Measurements from ENCODE around the gene GPR143. TPM values are rescaled to one million over a fixed set of nuclear protein-coding genes. Genes with fewer than 3 reads are reported as not detected.
"Not testable (repeated sequence)": the region's sequence is repeated elsewhere in the genome, so short reads cannot be mapped to it uniquely, and the experiment has no call there.

GPR143 gene
- total RNA-seq = under 1 TPM in 1 of 4 donors, not detected in 3; 0.21 TPM

- Histone ChIP-seq H3K36me3 (no peaks in the 10 kb centered on the region), H3K9me3 (no peaks in the 10 kb centered on the region), H3K27ac (no peak within 1 kb of the TSS), H3K4me3 (no peak within 1 kb of the TSS), H3K27me3 (peaks cover 0 to 24% of the 10 kb centered on the region in 2 donors), H3K4me1 (no peaks in the 10 kb centered on the region)
- 23 to 26% methylated on average over 11 to 16 of the region's 26 CpGs for WGBS, 2 donors
- DNase-seq (ENCODE audit: low spot score in 2 of 2) = no peak
- TF ChIP-seq CTCF (IDR thresholded peaks at IDR 0.05) (no peak), POLR2A (IDR thresholded peaks at IDR 0.05) (no peak), EP300 (IDR thresholded peaks at IDR 0.05) (no peak)
Observed at GRCh38 chrX:9765737-9766097, at the start of gene GPR143. Gene GPR143 (minus strand): TSS chrX:9765847. CDS start chrX:9765817, 30 bp downstream.

- H3K9me3 ChIP-seq; H3K27ac ChIP-seq; H3K4me1 ChIP-seq; DNase-seq (ENCODE audit: low spot score in 2 of 2); H3K4me3 ChIP-seq; H3K27me3 ChIP-seq; H3K36me3 ChIP-seq: not testable (repeated sequence)
- 98% methylated on average over 3 of the region's 3 CpGs; no CpG with 5 or more reads in 1 of the 2 donors for WGBS, 2 donors
Observed at GRCh38 chrX:9811086-9811485, 45.4 kb upstream of the GPR143 start.

GRCh38 chrX:9809876-9810275 is 44.2 kb upstream of the GPR143 start:
- not testable (repeated sequence) for H3K9me3 ChIP-seq; H3K27me3 ChIP-seq; DNase-seq (ENCODE audit: low spot score in 2 of 2); H3K27ac ChIP-seq; H3K4me1 ChIP-seq; H3K4me3 ChIP-seq; H3K36me3 ChIP-seq
- WGBS, 2 donors = 86 to 91% methylated on average over 5 of the region's 5 CpGs

DNA sequence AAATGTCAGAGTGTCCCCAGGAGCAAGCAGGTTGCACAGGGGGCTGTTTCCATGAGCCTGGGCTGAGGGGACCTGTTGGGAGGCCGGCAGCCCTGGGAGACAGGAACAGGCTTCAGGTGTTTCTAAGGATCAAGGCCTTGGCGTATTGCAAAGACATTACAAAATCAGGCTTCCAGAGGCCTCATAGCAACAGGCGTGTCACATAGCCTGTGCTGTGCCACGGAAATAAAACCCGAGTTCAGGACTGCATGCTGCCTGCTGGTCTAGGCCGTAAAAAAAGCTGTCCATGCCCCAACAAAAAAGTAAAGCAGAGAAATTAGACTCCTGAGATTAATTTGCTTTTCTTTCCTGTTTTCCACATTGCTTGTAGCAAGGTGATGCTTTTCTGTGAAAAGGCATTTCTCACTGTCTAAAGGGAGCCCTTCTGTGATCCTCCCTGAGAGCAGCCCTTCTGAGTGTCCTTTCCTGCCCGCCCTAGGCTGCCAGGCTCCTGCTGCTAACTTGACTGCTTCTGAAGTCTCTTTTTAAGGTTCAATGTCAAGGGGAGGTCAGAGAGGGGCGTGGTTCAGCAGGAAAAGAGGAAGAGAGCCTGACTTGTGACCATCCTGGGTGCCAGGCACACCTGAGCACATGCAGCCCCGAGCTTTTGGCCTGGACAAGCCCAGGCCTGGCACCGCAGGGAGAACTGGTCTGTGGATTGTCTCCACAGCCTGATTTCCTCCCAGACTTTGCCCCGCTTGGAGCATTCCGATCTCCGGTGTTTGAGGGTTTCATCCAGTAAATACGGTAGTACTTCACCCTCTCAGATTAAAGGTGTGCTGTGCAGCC is 41.9 kb upstream of the GPR143 start:
- TF ChIP-seq POLR2A (IDR thresholded peaks at IDR 0.05) (no peak), CTCF (IDR thresholded peaks at IDR 0.05) (no peak), EP300 (IDR thresholded peaks at IDR 0.05) (no peak)
- 79 to 87% methylated on average over 13 to 14 of the region's 14 CpGs for WGBS, 2 donors
- H3K36me3 ChIP-seq = no peaks in the 10 kb centered on the region

DNA sequence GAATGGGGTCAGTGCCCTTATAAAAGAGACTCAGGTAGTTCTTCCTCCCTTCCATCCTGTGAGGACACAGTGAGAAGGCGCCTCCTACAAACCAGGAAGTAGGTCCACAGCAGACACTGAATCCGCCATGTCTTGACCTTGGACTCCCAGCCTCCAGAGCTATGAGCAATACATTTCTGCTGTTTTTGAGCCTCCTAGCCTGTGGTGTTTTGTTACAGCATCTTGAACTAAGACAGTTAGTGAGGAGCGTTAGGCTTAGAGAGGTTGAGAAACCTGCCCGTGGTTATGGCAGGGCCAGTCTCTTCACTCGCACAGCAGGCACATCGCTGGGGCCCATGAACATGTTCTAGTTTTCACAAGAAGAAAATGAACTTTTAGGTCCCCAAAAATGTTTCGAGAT is 40.3 kb upstream of the GPR143 start:
- H3K4me1 ChIP-seq = no peaks in the 10 kb centered on the region
- H3K4me3 ChIP-seq = no peak overlapping the region
- no peaks in the 10 kb centered on the region for H3K9me3 ChIP-seq
- TF ChIP-seq CTCF (IDR thresholded peaks at IDR 0.05) = no peak
- no peak overlapping the region for H3K27ac ChIP-seq
- H3K36me3 ChIP-seq = no peaks in the 10 kb centered on the region
- WGBS, 2 donors = 93 to 94% methylated on average over 7 of the region's 7 CpGs
- H3K27me3 ChIP-seq = no peaks in the 10 kb centered on the region
- DNase-seq (ENCODE audit: low spot score in 2 of 2) = no peak

More for the DNA sequence above, 41.9 kb upstream of the GPR143 start:
- Histone ChIP-seq H3K27ac (no peak overlapping the region), H3K4me3 (no peak overlapping the region), H3K4me1 (no peaks in the 10 kb centered on the region), H3K9me3 (no peaks in the 10 kb centered on the region), H3K27me3 (no peaks in the 10 kb centered on the region)
- no peak for DNase-seq (ENCODE audit: low spot score in 2 of 2)

DNA sequence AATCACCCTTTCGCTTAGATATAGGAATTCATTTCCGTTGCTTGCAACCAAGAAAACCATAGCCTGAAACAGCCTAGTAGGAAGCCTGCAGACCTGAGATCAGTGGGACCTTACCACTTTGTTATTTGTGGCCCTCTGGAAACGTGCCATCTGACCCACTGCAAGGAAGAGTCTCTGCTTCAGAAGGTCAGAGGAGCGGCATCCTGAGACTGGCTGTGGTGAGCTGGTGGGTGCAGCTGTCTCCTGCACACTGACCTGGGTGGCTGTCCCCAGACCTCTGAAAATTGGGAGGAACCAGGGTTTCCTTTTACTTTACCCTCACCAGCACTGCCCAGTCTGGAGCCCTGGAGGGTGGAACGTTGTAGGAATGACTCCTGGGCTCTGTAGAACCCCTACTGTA is 38.8 kb upstream of the GPR143 start:
- 82 to 87% methylated on average over 3 to 5 of the region's 5 CpGs for WGBS, 2 donors
- Histone ChIP-seq H3K4me1 (no peaks in the 10 kb centered on the region), H3K9me3 (peaks cover 0 to 8% (median 3%) of the 10 kb centered on the region in 4 donors), H3K36me3 (no peaks in the 10 kb centered on the region), H3K27me3 (no peaks in the 10 kb centered on the region), H3K4me3 (no peak overlapping the region), H3K27ac (no peak overlapping the region)
- TF ChIP-seq POLR2A (IDR thresholded peaks at IDR 0.05) (no peak), EP300 (IDR thresholded peaks at IDR 0.05) (no peak), CTCF (IDR thresholded peaks at IDR 0.05) (no peak)
- no peak for DNase-seq (ENCODE audit: low spot score in 2 of 2)

Measured in tibial nerve (tissue), 4 donors.